Karpas-422 (cell line): ENCODE results near the gene FFAR1. TPM values are rescaled to one million over a fixed set of nuclear protein-coding genes. Genes with fewer than 3 reads are reported as not detected.
A peak's percentile ranks its signal among the peaks of the same experiment; 100 is the strongest.

Experiments used
- DNase-seq: peaks from one replicate; pipeline ENCODE4 v3.0.0-alpha.2; 2015
- H2AFZ ChIP-seq: fragments of 200-600 bp; sonication (generic); 2 replicates; pipeline ENCODE4 v1.6.1; 2014; ENCODE audit warnings: antibody characterized with exemption, low read length, mixed read lengths
- H3K27ac ChIP-seq: fragments of 200-600 bp; sonication (generic); 2 replicates; pipeline ENCODE4 v1.5.1; 2014; ENCODE audit warnings: mild to moderate bottlenecking, low read length, moderate library complexity
- H3K27me3 ChIP-seq: fragments of 200-600 bp; sonication (generic); 2 replicates; pipeline ENCODE4 v1.6.1; 2014; ENCODE audit warnings: low read length, mixed read lengths
- H3K36me3 ChIP-seq: fragments of 200-600 bp; sonication (generic); 2 replicates; pipeline ENCODE4 v1.6.1; 2014; ENCODE audit warnings: low read length, mixed read lengths; ENCODE audit not compliant: insufficient read depth
- H3K4me1 ChIP-seq: fragments of 200-600 bp; sonication (generic); 2 replicates; pipeline ENCODE4 v1.6.1; 2014; ENCODE audit warnings: mild to moderate bottlenecking, low read length, mixed read lengths
- H3K4me2 ChIP-seq: fragments of 200-600 bp; sonication (generic); 2 replicates; pipeline ENCODE4 v1.6.1; 2014; ENCODE audit warnings: low read length, low read depth, mild to moderate bottlenecking; ENCODE audit not compliant: poor library complexity, severe bottlenecking
- H3K4me3 ChIP-seq: fragments of 200-600 bp; sonication (generic); 2 replicates; pipeline ENCODE4 v1.5.1; 2014; ENCODE audit warnings: mild to moderate bottlenecking, antibody characterized with exemption, low read length, mixed read lengths
- H3K79me2 ChIP-seq: fragments of 200-600 bp; sonication (generic); 2 replicates; pipeline ENCODE4 v1.6.1; 2014; ENCODE audit warnings: mild to moderate bottlenecking, low read length, mixed read lengths
- H3K9ac ChIP-seq: fragments of 200-600 bp; sonication (generic); 2 replicates; pipeline ENCODE4 v1.6.0; 2014; ENCODE audit warnings: low read length
- H3K9me2 ChIP-seq: fragments of 200-600 bp; sonication (generic), shearing (Covaris generic); replicated peaks from 2 replicates; pipeline ENCODE4 v1.6.0; 2014; ENCODE audit warnings: mild to moderate bottlenecking, low read length, moderate library complexity; ENCODE audit not compliant: insufficient read depth
- H3K9me3 ChIP-seq: fragments of 300-700, 200-600 bp; sonication (generic); 2 replicates; pipeline ENCODE4 v1.6.1; 2014; ENCODE audit warnings: low read length, mixed read lengths
- H4K20me1 ChIP-seq: fragments of 200-600 bp; sonication (generic); 2 replicates; pipeline ENCODE4 v1.6.1; 2014; ENCODE audit warnings: mild to moderate bottlenecking, antibody characterized with exemption, low read length, low read depth; ENCODE audit not compliant: insufficient read depth
- total RNA-seq: library from RNA; depleted of rRNA; stranded (reverse); fragments of >200 nt; shearing (Covaris generic); gene quantifications from 2 replicates; pipeline ENCODE4 v1.2.3, GENCODE V29; 2014; ENCODE audit warnings: low replicate concordance; rRNA removed

The FFAR1 gene
- total RNA-seq, result 0.34 and 2.0 TPM in 2 replicates

GRCh38 chr19:35347171-35347929, at the start of gene FFAR1:
Gene FFAR1 (plus strand): TSS chr19:35347902. CDS start chr19:35351552, 3,650 bp downstream.
- Histone ChIP-seq H3K79me2 (no peaks in the 10 kb centered on the region), H3K9me2 (no peaks in the 10 kb centered on the region), H3K9ac (peak within 1 kb of the TSS; percentile 58), H3K4me3 (peak within 1 kb of the TSS; percentile 16; the same call in 1 of the 2 replicates), H2AFZ (no peak within 1 kb of the TSS), H4K20me1 (peaks cover 29% of the 10 kb centered on the region), H3K4me1 (peaks cover 73% of the 10 kb centered on the region), H3K9me3 (no peaks in the 10 kb centered on the region), H3K4me2 (peak within 1 kb of the TSS; percentile 53), H3K36me3 (peaks cover 10% of the 10 kb centered on the region), H3K27ac (peak within 1 kb of the TSS; percentile 87), H3K27me3 (no peaks in the 10 kb centered on the region)
- peak; percentile 92 for DNase-seq

GRCh38 chr19:35297922-35298321, 49.8 kb upstream of the FFAR1 start:
- Histone ChIP-seq H3K27ac (no peak overlapping the region), H3K9me3 (no peaks in the 10 kb centered on the region), H3K4me1 (peaks cover 36% of the 10 kb centered on the region), H3K4me3 (no peak overlapping the region), H3K9ac (no peak overlapping the region), H2AFZ (no peak overlapping the region), H3K27me3 (no peaks in the 10 kb centered on the region), H3K9me2 (no peaks in the 10 kb centered on the region), H3K4me2 (no peak overlapping the region), H4K20me1 (no peaks in the 10 kb centered on the region), H3K79me2 (no peaks in the 10 kb centered on the region), H3K36me3 (no peaks in the 10 kb centered on the region)
- no peak for DNase-seq

- peaks cover 36% of the 10 kb centered on the region for H3K4me1 ChIP-seq
- H3K36me3 ChIP-seq, result no peaks in the 10 kb centered on the region
- no peak overlapping the region for H3K4me3 ChIP-seq
- no peak overlapping the region for H3K27ac ChIP-seq
- no peaks in the 10 kb centered on the region for H3K9me2 ChIP-seq
- no peak overlapping the region for H3K9ac ChIP-seq
- H2AFZ ChIP-seq, result no peak overlapping the region
- H3K9me3 ChIP-seq, result no peaks in the 10 kb centered on the region
- H4K20me1 ChIP-seq, result no peaks in the 10 kb centered on the region
- H3K27me3 ChIP-seq, result no peaks in the 10 kb centered on the region
- no peaks in the 10 kb centered on the region for H3K79me2 ChIP-seq
- H3K4me2 ChIP-seq, result no peak overlapping the region
- no peak for DNase-seq
Observed at GRCh38 chr19:35298561-35298972, 49.1 kb upstream of the FFAR1 start.

GRCh38 chr19:35299523-35300338, 48.0 kb upstream of the FFAR1 start:
- no peaks in the 10 kb centered on the region for H3K9me2 ChIP-seq
- H3K4me3 ChIP-seq, result no peak overlapping the region
- H3K36me3 ChIP-seq, result no peaks in the 10 kb centered on the region
- no peaks in the 10 kb centered on the region for H4K20me1 ChIP-seq
- H3K27me3 ChIP-seq, result no peaks in the 10 kb centered on the region
- H3K4me1 ChIP-seq, result peaks cover 28% of the 10 kb centered on the region
- H3K79me2 ChIP-seq, result no peaks in the 10 kb centered on the region
- H3K27ac ChIP-seq, result no peak overlapping the region
- peak; percentile 82 for DNase-seq
- H3K9me3 ChIP-seq, result no peaks in the 10 kb centered on the region
- H3K4me2 ChIP-seq, result no peak overlapping the region
- H3K9ac ChIP-seq, result no peak overlapping the region
- no peak overlapping the region for H2AFZ ChIP-seq

GRCh38 chr19:35300339-35300649, 47.4 kb upstream of the FFAR1 start:
- Histone ChIP-seq H3K9me2 (no peaks in the 10 kb centered on the region), H3K9me3 (no peaks in the 10 kb centered on the region), H4K20me1 (no peaks in the 10 kb centered on the region), H3K4me3 (no peak overlapping the region), H2AFZ (no peak overlapping the region), H3K36me3 (no peaks in the 10 kb centered on the region), H3K27ac (no peak overlapping the region), H3K4me2 (no peak overlapping the region), H3K27me3 (no peaks in the 10 kb centered on the region), H3K4me1 (peaks cover 26% of the 10 kb centered on the region), H3K79me2 (no peaks in the 10 kb centered on the region), H3K9ac (no peak overlapping the region)
- no peak for DNase-seq

GRCh38 chr19:35301961-35302360, 45.7 kb upstream of the FFAR1 start:
- no peak overlapping the region for H3K9ac ChIP-seq
- no peaks in the 10 kb centered on the region for H3K79me2 ChIP-seq
- H3K4me1 ChIP-seq, result peaks cover 19% of the 10 kb centered on the region
- H3K27ac ChIP-seq, result no peak overlapping the region
- no peak overlapping the region for H3K4me2 ChIP-seq
- H3K9me3 ChIP-seq, result no peaks in the 10 kb centered on the region
- no peak for DNase-seq
- no peaks in the 10 kb centered on the region for H3K9me2 ChIP-seq
- H3K4me3 ChIP-seq, result no peak overlapping the region
- no peak overlapping the region for H2AFZ ChIP-seq
- no peaks in the 10 kb centered on the region for H4K20me1 ChIP-seq
- no peaks in the 10 kb centered on the region for H3K27me3 ChIP-seq
- H3K36me3 ChIP-seq, result no peaks in the 10 kb centered on the region

GRCh38 chr19:35302446-35302845, 45.3 kb upstream of the FFAR1 start:
- no peaks in the 10 kb centered on the region for H3K9me3 ChIP-seq
- H3K4me2 ChIP-seq, result no peak overlapping the region
- no peaks in the 10 kb centered on the region for H4K20me1 ChIP-seq
- peaks cover 16% of the 10 kb centered on the region for H3K4me1 ChIP-seq
- no peak overlapping the region for H3K4me3 ChIP-seq
- H2AFZ ChIP-seq, result no peak overlapping the region
- no peaks in the 10 kb centered on the region for H3K36me3 ChIP-seq
- H3K27ac ChIP-seq, result no peak overlapping the region
- H3K9me2 ChIP-seq, result no peaks in the 10 kb centered on the region
- no peak overlapping the region for H3K9ac ChIP-seq
- H3K27me3 ChIP-seq, result no peaks in the 10 kb centered on the region
- no peak for DNase-seq
- H3K79me2 ChIP-seq, result no peaks in the 10 kb centered on the region

- no peak for DNase-seq
- H4K20me1 ChIP-seq, result no peaks in the 10 kb centered on the region
- H3K27ac ChIP-seq, result no peak overlapping the region
- no peaks in the 10 kb centered on the region for H3K9me3 ChIP-seq
- H3K9me2 ChIP-seq, result no peaks in the 10 kb centered on the region
- H3K4me2 ChIP-seq, result no peak overlapping the region
- no peaks in the 10 kb centered on the region for H3K36me3 ChIP-seq
- peaks cover 18% of the 10 kb centered on the region for H3K4me1 ChIP-seq
- no peak overlapping the region for H2AFZ ChIP-seq
- no peaks in the 10 kb centered on the region for H3K79me2 ChIP-seq
- H3K9ac ChIP-seq, result no peak overlapping the region
- H3K27me3 ChIP-seq, result no peaks in the 10 kb centered on the region
- H3K4me3 ChIP-seq, result no peak overlapping the region
Observed at GRCh38 chr19:35303357-35303915, 44.3 kb upstream of the FFAR1 start.
